ENCODE results near the gene MPPE1.
"Not testable (repeated sequence)": the region's sequence is repeated elsewhere in the genome, so short reads cannot be mapped to it uniquely, and the experiment has no call there.

The MPPE1 gene

DNA sequence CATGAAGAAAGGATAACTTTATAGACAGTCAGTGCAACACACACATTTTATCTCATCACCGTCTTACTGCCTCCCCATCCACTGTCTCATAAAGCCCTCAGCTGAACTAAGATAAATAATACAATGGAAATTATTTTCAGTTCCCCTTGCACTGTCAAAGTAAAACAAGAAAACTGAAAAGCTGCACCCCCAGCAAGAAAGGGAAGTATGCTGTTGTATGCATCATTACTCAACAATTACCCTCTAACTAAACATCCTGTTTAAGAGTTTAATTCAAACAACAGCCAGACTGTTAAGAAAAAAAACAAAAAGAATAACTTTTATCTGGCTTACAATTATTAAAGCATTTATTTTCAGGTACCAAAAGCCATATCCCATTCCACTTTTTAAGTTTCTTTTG is 25.0 kb downstream of the MPPE1 start:
- no peak for DNase-seq

DNA sequence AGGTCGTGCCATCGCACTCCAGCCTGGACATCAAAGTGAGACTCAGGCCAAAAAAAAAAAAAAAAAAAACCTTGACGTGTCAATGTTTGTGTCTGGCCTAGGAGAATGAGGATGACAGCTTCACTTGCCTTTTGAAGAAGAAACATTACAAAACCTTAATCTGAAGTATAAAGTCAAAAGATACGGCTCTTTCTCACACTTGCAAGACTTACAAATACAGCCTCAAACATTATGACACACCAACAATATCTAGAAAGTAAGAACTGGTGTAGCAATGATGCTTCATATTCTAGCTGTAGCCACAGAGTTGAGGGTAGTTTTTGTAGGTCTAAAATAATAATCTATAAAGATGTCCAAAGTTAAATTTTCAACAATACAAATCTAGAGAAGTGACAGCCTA is 25.5 kb downstream of the MPPE1 start:
- DNase-seq = no peak

DNA sequence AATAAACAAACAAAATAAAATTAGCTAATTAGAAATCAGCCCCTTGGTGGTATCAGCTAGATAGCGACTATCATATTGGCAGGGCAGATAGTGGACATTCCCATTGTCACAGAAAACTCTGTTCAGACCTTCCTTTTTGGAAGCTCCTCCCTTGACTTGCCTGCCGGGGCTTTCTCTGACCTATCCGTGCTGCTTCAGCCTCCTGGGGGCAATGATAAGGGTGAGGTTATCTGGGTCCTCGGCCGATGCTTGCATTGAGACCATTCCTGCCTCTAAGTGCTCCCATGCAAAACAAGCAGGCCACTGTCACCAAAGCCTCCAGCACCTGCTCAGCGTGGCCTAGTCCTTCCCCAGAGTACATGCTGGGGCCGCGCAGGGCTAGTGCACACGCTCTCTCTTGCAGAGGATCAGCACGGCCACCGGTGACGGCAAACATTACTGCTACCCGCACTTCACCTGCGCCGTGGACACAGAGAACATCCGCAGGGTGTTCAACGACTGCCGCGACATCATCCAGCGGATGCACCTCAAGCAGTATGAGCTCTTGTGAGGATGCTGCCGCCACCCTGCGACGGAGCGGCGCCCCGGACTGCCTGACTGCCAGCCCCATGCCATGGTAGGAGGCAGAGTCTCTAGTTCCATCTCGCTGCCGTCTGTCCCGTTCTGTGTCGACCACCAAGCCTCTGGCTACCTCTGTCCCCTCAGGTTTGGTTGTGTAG is 27.4 kb downstream of the MPPE1 start:
- no peak for DNase-seq

DNA sequence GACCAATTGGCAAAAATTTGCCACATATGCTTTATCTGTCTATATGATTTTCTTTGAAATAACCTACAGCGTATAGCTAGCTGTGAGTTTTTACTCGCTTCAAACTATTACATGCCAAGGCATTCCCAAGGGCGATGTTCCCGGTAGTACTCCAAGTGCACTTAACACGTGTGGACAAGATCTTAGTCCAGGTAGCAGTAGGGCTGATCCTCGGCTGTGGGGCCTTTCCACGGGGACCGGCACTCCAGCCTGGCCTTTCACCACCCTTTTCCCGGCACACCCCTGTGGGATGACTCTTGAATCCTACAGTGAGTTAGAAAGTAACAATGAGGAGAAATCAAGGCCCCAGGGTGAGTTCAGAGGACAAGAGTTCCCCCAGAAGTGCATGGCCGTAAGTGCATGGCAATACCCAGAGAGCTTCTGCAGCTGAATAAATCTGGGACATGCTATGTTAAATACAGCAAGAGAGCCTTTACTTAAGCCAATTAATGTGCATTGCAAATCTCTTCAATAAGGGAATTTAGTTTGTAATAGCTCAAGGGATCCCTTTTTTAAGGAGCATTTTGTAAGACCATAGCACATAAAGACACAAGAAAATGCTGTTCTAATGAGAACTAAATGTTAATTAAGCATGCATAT is 30.5 kb downstream of the MPPE1 start:
- no peak for DNase-seq

DNA sequence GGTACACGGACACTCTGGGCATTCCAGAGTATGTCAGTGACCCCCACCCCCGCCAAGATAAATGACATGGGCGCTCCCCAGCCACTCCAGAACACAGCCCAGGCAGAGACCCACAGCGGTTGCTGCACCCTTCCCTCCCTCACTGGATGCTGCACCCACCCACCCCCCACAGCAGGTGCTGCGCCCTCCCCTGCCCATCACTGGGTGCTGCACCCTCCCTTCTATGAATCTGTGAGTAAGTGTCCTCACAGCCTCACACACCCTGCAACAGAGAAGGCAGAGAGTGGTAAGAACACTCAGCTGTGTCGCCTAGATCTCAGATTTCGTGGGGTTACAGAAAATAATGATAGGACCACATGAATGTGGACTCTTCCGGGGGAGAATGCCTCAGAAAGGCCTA is 33.4 kb downstream of the MPPE1 start:
- no peak for DNase-seq

DNA sequence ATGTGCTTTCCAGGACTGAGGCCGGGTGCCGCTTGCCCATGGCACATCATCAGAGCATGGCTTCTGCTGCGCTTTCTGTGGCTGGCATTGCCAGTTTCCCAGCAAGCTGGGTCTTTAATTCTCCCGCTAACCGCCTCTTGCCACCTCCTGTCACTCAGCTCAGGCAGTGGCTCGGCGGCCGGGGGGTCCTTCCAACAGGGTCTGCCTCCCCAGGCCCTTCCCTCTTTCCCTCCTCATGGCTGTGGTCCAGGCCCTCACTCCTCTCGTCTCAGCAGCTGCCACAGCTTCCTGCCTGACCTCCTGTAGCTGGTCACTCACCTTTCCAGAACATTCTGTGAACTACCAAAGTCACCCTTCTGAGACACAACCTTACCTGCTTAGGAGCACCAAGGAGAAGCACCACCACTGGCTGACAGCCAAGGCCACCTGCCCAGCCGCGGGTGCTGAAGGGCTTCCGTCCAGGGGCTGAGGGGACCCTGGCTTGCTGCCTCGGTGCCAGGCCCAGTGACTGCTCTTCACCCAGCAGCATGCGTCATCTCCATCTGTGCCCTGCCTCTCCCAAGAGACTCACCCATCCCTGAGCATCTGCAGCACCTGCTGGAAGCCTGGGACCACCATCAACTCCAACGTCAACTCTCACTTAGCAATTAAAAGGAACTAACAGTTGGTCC is 34.3 kb downstream of the MPPE1 start:
- DNase-seq = no peak

DNA sequence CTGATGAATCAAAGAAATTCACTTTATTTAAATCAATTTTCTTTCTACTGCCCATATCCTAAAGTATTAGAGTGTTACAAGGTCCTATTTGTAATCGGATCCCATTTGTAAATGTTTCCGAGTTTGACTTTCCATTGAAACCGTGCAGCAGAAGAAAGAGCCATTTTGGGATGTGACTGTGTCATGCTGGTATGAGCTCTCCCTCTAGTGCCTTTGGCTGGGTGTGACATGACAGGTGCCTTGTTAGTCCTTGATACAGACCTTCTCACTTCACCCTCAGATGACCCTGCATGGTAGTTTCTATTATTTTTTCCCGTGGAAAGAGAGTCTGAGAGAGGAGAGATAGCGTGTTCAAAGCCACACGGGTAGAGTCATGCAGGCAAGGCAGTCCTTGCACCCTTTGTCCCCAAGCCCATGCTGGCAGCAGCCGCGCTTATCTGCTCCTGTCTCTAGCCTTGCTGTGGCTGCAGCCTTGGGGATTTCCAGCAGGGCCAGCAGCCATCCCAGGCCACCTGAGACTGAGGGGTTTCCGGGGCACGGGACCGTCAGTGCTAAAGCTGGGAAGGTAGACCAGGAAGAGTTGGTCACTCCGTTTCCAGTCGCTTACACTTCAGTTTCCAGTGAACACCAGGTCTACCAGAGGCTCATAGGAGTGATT is 35.5 kb downstream of the MPPE1 start:
- no peak for DNase-seq

DNA sequence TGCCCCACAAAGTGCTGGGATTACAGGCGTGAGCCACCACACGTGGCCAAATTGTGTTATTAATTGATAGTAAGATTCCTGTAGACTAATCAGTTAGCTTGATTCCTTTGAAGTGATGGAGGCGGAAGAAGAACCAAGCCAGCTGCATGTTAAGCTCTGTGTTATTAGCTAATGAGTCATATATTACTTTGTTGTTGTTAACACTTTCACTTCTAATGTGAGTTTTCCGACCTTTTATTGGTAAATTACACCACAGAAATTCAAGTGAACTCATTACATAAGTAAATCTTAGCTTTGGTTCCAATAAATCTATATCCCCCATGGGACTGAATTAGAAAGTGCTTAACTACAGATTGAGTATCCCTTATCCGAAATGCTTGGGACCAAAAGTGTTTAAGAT is 36.6 kb downstream of the MPPE1 start:
- DNase-seq = no peak

DNA sequence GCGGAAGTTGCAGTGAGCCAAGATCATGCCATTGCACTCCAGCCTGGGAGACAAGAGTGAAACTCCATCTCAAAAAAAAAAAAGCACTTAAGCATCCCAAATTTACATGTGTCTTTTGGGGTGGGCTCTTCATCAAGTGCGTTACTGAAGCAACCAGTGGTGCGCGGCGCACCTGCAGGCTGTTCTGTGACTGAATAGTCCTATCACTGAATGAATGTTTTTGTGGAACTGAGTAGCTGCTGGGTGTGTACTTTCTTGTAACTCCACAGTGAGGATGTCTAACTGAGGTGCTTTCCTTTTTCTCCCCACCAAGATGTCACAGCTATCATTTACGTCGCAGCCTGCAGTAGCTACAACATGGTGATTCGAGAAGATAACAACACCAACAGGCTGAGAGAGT is 39.9 kb downstream of the MPPE1 start:
- DNase-seq = no peak

DNA sequence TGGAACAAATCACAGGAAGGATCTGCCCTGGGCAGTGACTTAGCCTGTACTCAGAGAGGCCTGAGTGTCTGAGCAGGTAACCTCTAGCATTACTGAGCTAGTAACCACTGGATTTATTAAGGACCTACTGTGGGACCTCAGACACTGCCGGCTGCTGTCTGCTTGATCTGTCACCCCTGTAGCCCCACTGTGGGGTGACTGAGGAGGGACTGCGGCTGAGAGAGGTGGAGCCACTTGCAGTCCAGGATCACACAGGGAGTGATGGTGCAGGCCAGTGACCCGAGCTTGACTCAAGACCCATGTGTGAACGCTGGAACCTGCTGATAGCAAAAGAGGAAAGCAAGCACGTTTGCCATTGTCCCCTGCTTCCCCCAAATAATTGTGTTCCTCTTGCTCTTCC is 41.4 kb downstream of the MPPE1 start:
- DNase-seq = no peak

DNA sequence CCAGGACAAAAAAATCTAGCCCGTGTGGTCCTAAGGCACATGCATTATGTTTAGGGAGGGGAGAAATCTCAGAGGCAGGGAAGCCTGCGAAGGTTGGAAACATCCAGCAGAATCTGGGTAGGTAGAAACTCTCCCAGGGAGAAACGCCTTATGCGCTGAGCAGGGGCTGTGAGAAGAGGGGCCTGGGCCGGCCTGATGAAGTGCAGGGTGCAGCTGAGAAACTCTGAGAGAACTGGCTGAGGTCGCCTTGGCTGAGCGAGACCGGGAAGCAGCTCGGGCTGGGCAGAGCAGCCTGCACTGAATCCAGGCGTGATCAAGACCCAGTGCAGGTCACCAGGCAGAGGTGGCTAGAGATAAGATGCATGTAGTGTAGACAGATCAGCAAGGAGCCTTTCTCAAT is 41.8 kb downstream of the MPPE1 start:
- DNase-seq = no peak

DNA sequence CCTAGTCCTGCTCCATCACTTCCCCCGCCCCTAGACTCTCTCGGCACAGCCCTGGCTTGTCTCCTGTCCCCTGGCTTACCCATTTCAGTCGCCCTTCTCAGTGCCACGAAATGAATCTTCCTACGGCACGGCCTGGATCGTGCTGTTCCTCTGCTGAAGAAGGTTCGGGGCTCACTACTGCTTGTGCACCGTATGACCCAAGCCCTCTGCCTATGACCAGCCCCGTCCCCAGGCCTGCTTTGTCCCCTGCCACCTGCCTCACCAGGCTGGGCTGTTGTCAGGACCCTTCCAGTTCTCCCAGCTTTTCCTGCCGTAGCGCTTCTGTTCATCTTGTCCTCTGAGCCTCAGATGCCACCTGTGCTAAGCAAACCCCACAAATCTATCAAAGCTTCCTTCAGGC is 43.0 kb downstream of the MPPE1 start:
- DNase-seq = no peak

DNA sequence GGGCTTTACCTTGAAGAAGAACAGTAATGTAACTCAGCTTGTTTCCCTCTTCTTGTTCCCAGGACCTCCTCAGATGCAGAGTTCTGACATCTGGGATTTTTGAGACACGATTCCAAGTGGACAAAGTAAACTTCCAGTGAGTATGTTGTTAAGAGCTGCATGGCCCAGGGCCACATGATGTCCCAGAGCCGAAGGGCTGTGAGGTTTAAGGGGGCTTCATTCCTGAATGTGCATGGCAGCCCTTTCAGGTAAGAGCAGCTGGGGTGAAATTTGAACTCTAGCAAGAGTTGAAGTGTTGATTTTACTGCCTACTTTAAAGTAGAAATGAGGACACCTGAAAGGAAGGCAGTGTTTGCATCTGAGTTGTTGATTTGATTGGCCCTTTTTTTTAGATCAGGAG is 43.6 kb downstream of the MPPE1 start:
- no peak for DNase-seq

DNA sequence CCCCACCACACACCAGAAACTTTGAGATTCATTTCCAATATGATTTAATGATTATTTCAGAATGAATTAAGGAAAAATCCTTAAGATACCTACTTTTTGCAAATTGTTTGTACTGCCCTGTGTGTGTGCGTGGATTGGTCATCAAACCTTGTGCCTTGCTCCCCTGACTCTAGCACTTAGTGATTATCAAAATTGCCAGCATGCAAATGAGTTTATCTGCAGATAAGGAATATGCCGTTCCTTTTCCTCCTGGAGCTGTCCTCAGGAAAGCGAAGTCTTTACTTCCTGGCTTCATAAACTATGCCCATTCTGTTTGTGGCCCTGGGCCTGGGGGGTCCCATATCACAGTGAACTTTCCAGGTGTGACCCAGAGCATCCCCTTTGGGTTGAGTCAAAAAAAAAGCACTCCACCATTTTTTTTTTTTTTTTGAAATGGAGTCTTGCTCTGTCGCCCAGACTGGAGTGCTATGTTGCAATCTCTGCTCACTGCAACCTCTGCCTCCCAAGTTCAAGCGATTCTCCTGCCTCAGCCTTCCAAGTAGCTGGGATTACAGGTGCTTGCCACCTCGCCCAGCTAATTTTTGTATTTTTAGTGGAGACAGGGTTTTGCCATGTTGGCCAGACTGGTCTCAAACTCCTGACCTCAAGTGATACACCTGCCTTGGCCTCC is 45.5 kb downstream of the MPPE1 start:
- no peak for DNase-seq

DNA sequence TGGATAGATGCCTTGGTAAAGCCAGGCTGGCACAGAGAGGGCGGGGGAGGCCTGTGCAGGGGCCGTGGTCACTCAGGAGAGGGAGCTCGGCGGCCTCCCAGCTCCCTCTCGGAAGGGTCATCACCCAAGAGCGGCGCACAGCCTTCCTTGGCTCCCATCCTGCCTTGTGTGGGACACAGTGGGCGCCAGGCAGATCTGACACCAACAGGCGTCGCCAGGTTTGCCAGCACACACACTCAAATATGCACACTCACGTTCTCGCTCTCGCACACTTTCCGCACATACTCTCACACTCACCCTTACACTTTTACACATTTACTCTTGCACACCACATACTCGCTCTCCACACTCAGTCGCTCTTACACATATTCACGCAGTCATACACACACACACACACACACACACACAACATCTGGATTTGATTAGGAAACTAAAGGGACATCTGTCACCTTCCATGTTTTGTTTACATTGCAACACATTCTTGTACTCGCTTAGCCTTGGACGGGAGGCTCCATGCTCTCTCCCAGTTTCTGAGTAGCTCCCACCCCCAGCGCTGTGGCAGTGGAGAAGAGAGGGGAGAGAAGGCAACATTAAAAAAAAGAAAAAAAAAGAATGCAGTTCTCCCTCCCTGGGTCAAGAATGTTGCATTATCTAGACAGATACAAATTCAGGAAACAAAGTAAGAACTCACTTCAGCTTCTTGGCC is 46.4 kb downstream of the MPPE1 start:
- DNase-seq = no peak

DNA sequence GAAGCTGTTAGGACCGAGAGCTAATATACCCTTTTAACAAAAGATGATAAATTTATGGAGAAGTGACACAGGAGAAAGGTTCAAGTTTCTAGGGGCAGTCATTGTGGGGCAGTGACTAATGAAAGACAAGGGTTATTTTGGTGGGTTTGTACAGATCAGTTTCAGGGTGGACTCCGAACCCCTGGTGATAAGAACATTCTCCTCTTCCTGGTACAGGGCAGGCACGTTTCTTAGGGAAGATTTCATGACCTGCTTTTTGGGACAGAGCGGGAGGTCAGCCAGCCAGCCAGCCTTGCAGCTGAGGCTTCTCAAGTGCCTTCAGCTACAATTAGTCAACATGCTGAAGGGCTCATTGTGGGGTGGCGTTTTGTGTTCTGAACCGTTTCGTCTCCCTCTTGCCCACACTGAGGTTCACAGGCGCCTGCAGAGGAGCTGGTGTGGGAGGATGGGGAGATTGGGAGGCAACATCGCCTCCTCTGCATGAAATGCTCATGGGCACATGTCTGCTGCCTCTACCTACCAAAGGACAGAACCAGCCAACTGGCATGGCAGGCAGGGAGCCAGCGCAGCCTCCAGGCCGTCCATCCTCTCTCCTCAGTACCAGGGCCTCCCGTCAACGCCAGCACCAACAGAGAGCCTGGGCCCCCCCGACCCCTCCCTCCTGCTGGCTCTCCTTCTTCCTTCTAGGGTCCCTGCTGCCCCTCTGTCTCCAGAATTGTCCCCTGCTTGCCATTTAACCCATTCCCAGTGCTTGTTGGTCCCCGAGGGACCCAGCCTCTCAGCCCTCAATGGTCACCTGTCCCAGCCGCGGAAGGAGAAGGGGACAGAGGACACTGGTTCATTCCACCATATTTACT is 47.3 kb downstream of the MPPE1 start:
- DNase-seq = no peak

DNA sequence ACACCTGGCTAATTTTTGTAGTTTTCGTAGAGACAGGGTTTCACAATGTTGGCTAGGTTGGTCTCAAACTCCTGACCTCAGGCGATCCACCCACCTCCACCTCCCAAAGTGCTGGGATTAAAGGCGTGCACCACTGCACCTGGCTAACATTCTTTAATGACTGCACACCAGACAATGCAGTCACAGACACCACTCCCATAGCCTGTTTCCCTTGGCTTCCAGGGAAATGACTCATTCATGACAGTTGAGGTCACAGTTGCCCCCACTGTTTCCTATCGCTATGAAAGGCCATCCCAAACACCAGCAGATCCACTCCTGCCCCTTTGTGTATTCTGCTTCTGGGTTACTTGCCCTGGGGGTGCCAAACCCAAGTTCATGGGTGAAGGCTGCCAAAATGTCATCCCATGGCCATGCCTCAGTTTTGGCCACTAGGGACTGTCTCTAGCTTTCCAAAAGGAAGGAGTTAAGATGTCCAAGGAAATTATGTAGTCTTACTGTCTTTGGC is 48.2 kb downstream of the MPPE1 start:
- DNase-seq = no peak

DNA sequence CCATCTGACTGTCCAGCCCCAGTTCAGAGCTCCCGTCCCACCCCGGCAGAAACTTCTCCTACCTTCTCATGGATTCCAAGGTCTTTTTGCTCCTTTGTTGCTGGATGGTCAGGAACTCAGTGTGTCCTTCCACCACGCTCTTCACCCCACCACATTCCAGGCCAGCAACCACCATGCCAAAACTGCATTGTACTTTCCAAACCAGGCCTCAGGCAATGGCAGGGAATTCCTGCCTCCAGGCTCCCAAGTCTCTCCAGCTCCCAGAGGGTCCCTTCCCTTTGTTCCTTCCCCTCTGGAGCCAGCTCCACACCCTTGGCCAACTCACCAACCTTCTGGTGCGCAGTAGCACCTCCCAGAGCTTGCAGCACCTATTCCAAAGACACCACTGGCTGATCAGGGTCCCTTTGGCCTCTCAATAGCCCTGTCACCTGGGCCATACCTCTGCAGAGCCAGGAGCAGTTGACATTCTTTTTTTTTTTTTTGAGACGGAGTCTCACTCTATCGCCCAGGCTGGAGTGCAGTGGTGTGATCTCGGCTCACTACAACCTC is 48.8 kb downstream of the MPPE1 start:
- no peak for DNase-seq

DNA sequence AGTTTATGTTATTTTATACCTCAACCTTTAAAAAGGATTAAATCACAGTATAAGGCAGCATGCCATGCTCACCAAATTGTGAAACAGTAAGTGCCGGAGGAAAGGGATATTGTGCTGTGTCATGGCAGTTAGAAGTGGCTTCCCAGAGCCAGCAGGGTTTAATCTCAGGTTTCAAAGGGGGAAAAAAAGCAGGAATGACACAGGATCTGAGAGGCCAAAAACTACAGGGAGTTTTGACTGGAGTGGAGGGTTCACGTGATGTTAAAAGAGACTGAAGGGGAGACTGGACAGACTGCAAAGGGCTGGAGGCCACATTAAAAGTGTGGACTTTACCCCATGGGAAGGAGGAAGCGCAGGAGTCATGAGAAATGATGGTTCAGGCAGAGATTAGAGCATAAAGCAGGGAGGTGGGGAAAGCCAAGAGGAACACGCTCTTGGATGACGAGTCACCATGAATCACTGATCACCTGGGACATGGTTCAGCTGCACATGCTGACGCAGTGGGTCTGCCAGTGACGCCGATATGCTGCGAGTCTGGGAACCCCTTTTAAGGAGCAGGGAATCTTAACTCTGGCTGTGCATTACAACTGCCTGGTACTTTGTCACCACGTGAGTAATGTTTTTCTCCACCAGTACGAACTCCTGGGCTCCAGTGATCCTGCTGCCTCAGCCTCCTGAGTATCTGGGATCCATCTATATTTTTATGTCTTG is 50.8 kb downstream of the MPPE1 start:
- no peak for DNase-seq

DNA sequence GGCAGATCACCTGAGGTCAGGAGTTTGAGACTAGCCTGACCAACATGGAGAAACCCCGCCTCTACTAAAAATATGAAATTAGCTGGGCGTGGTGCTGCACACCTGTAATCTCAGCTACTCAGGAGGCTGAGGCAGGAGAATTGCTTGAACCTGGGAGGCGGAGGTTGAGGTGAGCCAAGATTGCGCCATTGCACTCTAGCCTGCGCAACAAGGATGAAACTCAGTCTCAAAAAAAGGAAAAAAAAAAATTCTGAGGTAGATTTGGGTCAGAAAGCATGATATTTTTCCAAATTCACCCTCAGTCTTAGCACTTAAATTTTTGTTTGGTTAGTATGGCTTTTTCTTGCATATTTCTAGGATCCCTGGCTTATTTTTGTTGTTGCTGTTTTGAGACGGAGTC is 53.6 kb downstream of the MPPE1 start:
- DNase-seq = not testable (repeated sequence)
